Urothelium cell line (cell line): ENCODE measurements around the gene ACVRL1.

Experiments
- DNase-seq: peaks from one replicate; pipeline ENCODE4 v3.0.0; 2011; ENCODE audit warnings: low spot score, mixed read lengths
- FAIRE-seq: peaks from 2 replicates; lab custom pipeline; 2011; peaks lifted over from hg19 to GRCh38; lab: Jason Lieb, UNC

Gene ACVRL1

GRCh38 chr12:51959921-51960320, 52.6 kb downstream of the ACVRL1 start:
- FAIRE-seq (no peak), DNase-seq (no peak)

GRCh38 chr12:51960488-51960887, 53.2 kb downstream of the ACVRL1 start:
- FAIRE-seq = no peak
- no peak for DNase-seq

GRCh38 chr12:51960890-51961289, 53.6 kb downstream of the ACVRL1 start:
- DNase-seq (no peak), FAIRE-seq (no peak)

- no peak for FAIRE-seq
- peak; percentile 21 for DNase-seq
Measured at GRCh38 chr12:51961834-51962233, 54.5 kb downstream of the ACVRL1 start.

DNA sequence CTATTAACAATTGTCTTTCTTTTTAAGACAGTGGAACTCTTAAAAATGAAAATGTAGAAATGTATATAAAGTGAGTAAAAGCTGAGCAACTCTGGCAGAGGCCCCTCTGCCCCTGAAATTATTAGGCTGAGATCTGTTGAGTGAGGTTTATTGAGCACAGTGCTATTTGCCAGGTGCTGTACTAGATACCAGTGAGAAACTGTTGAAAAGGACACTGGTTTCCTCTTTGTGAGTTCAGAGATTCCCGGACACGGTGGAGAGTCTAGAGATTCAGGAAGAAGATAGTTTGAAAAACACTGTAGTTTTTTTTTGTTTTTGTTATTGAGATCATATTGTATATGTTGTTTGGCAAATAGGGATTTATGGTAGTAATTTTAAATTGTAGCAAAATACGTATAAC, 55.4 kb downstream of the ACVRL1 start:
- FAIRE-seq = no peak
- DNase-seq = no peak

GRCh38 chr12:51963477-51963876, 56.2 kb downstream of the ACVRL1 start:
- FAIRE-seq = no peak
- no peak for DNase-seq

DNA sequence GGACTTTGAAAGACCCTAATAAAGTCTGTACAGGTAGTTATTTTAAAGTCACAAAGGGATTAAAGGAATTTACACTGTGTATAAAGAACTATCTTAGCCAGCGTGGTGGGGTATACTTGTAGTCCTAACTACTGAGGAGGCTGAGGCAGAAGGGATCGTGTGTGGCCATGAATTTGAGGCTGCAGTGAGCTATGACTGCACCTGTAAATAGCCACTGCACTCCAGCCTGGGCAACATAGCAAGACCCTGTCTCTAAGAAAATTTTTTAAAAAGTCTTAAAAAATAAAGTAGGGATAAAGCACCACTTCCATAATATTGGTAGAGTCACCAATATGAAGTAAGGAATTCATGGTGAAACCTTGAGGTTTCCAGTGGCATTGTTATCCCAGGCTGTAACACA, 62.3 kb downstream of the ACVRL1 start:
- no peak for DNase-seq
- FAIRE-seq = no peak

DNA sequence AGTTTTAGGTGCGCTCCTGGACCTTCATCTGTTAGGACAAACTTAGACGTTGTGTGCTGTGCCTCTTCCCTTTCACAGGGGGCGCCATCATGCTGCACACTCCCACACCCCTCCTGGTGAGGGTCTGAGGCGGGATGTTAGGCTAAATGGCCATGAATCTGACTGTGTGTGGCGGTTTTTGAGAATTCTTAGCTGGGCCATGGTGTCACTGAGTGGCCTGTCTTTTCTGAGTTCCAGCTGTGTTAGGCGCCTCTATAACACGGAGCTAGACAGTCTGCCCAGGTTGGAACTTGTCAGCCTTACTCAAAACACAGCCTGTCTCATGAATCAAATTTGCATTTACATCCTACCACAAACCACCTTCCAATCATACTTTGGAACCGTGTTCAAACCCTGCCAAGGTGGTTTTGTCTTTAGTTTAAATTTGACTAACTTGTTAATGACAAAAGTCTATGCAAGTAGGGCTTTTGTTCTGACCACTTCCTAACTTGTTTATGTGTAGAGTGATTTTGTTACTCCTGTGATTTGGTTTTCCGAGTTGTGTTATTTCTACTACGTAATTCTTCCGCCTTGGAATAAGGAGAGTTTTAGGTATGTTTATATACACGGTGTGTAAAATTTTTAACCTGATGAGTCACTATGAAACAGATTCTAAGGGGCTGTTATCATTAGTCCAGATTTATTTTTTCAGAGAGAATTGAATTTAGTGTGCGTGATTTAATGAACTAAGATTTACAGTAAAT, 63.8 kb downstream of the ACVRL1 start:
- FAIRE-seq (no peak), DNase-seq (peak; percentile 30)

DNA sequence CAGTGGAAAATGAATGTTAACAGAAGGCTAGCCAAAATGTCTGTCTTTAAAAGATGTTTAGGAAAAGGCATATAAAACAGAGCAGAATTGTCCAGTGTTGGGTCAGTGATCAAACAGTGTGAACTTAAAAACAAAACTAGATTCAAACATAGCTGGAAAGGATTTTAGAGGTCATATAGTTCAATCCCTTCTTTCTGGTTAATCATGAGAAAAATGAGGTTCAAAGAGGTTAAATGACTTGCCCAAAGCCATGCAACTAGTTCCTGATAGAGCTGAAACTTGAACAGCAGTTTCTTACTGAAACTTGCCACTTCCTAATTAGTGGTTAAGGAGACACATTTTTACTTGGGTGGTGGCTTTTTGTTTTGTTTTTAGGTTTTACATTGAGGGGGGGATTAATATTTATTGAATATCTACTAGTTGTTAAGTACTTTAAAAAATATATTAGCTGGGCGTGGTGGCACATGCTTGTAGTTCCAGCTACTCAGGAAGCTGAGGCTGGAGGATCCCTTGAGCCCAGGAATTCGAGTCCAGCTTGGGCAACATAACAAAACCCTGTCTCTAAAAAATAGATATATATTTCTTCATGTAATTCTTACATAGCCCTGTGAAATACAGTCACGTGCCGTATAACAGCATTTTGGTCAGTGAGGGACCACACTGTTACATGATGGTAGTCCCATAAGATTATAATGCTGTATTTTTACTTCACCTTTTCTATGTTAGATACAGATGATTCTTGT, 64.5 kb downstream of the ACVRL1 start:
- no peak for DNase-seq
- no peak for FAIRE-seq

GRCh38 chr12:51972422-51972812, 65.1 kb downstream of the ACVRL1 start:
- DNase-seq (no peak), FAIRE-seq (no peak)

DNA sequence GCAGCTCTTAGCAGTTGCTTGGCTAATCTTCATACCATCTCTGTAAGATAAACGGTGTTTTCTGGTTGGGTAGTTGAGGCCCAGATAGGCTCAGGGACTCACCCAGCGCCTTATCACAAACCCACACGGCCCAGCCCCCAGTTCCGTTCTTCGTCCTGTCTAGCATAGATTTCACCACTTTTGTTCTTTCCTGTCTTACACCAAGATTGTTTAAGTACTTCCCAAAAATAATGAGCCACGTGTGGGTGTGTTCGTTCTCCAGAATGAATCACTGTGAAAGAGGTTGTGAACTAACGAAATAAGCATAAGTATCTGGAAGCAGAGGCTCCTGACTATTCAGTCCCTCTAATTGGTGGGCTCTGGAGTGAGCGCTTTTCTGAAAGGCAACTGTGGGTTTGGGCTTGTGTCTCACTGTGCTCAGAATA, 65.6 kb downstream of the ACVRL1 start:
- no peak for FAIRE-seq
- DNase-seq = no peak
